ENCODE data around the gene FLOT2. TPM values are rescaled to one million over a fixed set of nuclear protein-coding genes. Genes with fewer than 3 reads are reported as not detected.

The FLOT2 gene
- total RNA-seq, 1 donor from 2014 or later = 143 TPM

GRCh38 chr17:28834420-28834819, 63.1 kb downstream of the FLOT2 start:
- TF ChIP-seq CTCF (IDR thresholded peaks at IDR 0.05; ENCODE audit: partially characterized antibody, unreplicated experiment) = no peak
- H3K4me1 Mint-ChIP-seq (ENCODE audit: low read depth, unreplicated experiment) = no peaks in the 10 kb centered on the region
- H3K27me3 Mint-ChIP-seq (ENCODE audit: unreplicated experiment) = no peaks in the 10 kb centered on the region
- no peak for DNase-seq
- no peaks in the 10 kb centered on the region for H3K9me3 Mint-ChIP-seq (ENCODE audit: unreplicated experiment)
- H3K27ac Mint-ChIP-seq (ENCODE audit: unreplicated experiment) = no peak overlapping the region
- H3K4me3 Mint-ChIP-seq (ENCODE audit: unreplicated experiment) = no peak overlapping the region
- no peaks in the 10 kb centered on the region for H3K36me3 Mint-ChIP-seq (ENCODE audit: unreplicated experiment)

Small RNA genes lying within 50 kb of the gene (microRNA-seq; reads per million reads assigned to microRNA genes)
- not detected for gene MIR451B (ENCODE audit: unreplicated experiment)

Other genes with a start within 250 kb of the FLOT2 start
- gene SDF2, start 235.8 kb downstream of the FLOT2 start, total RNA-seq (ENCODE audit: unreplicated experiment) = 54.3 TPM
- 108 TPM for gene SUPT6H, start 235.5 kb downstream of the FLOT2 start, total RNA-seq (ENCODE audit: unreplicated experiment)
- gene PROCA1, start 185.8 kb downstream of the FLOT2 start, total RNA-seq (ENCODE audit: unreplicated experiment) = 36.5 TPM
- 54.3 TPM for gene RAB34, start 179.9 kb downstream of the FLOT2 start, total RNA-seq (ENCODE audit: unreplicated experiment)
- 627 TPM for gene RPL23A, start 177.7 kb downstream of the FLOT2 start, total RNA-seq (ENCODE audit: unreplicated experiment)
- 8.2 TPM for gene TLCD1, start 171.5 kb downstream of the FLOT2 start, total RNA-seq (ENCODE audit: unreplicated experiment)
- 5.9 TPM for gene NEK8, start 168.9 kb downstream of the FLOT2 start, total RNA-seq (ENCODE audit: unreplicated experiment)
- 373 TPM for gene TRAF4, start 153.7 kb downstream of the FLOT2 start, total RNA-seq (ENCODE audit: unreplicated experiment)
- gene FAM222B, start 54.9 kb downstream of the FLOT2 start, total RNA-seq (ENCODE audit: unreplicated experiment) = 44.0 TPM
- 53.3 TPM for gene ERAL1, start 42.7 kb downstream of the FLOT2 start, total RNA-seq (ENCODE audit: unreplicated experiment)
- 17.0 TPM for gene DHRS13, start 5.3 kb upstream of the FLOT2 start, total RNA-seq (ENCODE audit: unreplicated experiment)
- gene PHF12, start 53.8 kb upstream of the FLOT2 start, total RNA-seq (ENCODE audit: unreplicated experiment) = 59.8 TPM
- gene SEZ6, start 108.3 kb upstream of the FLOT2 start, total RNA-seq (ENCODE audit: unreplicated experiment) = 6.7 TPM
- 1.4 TPM for gene PIPOX, start 145.4 kb upstream of the FLOT2 start, total RNA-seq (ENCODE audit: unreplicated experiment)

Measured in glutamatergic neuron (in vitro differentiated cells).